GM21528 (cell line): ENCODE data around the gene CYFIP1.
A peak's percentile ranks its signal among the peaks of the same experiment; 100 is the strongest.
"Not testable (repeated sequence)": the region's sequence is repeated elsewhere in the genome, so short reads cannot be mapped to it uniquely, and the experiment has no call there.

Experiments used
- ATAC-seq: cut with Tn5 transposase; IDR thresholded peaks from one replicate; pipeline ENCODE4 v1.9.1; 2021; ENCODE audit warnings: mild to moderate bottlenecking, moderate library complexity; ENCODE audit not compliant: unreplicated experiment, low FRiP score

CYFIP1 gene

DNA sequence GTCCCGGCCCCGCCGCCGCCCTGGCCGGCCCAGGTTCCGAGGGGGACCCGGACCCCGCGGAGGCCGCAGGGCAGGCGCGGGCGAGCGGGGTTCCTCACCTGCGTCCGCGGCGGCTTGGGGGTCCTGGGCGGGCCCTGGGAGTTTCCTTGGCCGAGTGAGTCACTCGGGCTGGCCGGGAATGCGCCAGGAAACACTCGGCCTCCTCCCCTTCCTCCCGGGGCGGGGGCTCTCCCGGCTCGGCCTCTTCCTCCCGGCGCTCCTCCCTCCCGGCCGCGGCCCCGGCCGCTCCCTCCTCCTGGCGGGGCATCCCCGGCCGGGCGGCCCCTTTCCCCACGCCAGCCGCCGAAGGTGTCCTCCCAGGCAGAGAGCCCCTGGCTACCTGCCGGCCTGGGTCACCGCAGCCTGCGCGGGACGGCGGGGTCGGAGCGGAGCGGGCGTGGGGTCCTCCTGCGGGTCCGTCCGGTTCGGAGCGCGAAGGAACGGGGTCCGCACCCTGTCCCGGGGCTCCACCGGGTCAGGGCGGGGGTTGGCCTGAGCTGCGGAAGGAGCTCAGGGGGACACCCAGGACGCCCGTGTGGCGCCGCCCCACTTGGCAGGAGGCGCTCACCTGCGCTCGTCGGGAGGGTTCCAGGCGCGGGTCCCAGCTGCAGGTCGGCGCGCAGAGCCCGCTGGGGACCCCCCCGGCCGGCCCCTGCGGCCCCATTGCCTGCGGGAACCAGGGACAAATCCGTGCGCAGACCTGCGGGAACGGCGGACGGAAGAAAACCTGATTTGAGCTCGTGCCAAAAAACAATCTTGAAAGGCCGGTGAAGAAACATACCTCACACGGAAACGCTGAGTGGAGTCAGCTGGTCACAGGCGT is at the start of gene CYFIP1:
Gene CYFIP1 (minus strand): TSS at position 180 of the 862 bp plus-strand sequence. CDS start 33,083 bp downstream, outside the sequence.
- ATAC-seq, result peak; percentile 62

DNA sequence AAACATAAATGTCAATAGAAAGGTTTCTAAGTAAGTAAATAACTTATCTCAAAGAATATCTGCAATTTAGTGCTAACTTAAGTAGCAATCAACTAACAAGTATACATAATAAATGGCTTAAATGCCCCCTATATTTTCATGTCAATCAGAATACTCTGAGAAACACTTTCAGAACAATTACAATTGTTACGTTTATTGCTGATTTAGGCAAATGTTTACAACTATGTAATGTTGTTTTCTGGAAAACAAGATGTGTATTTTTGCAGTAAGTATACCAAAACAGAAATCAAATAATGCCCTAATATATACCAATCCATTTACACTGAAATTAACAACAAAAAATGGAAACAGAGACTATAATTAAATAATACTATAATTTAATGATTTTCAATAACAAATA is 46.0 kb upstream of the CYFIP1 start:
- ATAC-seq, result no peak

DNA sequence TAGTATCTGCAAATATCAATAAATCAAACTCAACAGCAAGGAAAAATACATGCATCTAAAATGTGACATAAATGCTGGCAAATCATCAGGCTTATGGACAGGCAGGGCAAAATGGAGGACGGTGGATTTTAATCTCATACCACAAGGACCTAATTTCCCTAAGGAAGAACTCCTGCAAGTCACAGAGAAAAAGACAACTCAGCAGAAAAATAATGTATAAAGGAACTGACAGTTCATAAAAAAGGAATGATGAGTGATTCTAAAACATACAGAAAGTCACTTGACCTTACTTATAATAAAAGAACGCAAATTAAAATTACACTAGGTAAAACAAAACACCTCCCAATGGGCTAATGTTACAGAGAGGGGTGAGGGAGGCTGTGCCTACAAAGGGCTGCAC is 42.0 kb upstream of the CYFIP1 start:
- no peak for ATAC-seq

DNA sequence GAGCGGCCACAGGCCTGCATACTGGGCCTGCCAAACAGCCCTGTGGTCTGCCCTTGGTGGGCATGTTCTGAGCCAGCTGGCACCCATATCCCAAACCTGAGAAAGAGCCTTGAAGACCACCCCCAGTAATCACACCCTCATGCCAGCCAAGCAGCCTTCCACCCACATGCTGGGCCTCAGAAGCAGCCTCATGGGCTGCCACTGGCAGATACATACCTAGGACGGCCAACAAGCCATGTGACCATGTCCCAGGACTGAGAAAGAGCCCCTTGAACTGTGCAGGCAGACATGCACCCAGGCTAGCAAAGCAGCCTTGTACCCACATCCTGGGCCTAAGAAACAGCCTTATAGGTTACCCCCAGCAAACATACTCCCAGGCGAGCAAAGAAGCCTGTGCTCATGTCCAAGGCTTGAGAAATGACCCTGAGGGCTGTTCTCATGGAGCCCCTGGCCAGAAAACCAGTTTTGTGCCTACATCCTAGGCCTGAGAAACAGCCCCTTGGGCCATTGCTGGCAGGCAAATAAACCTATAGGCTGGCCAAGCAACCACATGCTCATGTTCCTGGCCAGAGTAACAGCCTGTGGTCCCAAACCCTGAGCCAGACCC is 34.3 kb upstream of the CYFIP1 start:
- ATAC-seq, result no peak

DNA sequence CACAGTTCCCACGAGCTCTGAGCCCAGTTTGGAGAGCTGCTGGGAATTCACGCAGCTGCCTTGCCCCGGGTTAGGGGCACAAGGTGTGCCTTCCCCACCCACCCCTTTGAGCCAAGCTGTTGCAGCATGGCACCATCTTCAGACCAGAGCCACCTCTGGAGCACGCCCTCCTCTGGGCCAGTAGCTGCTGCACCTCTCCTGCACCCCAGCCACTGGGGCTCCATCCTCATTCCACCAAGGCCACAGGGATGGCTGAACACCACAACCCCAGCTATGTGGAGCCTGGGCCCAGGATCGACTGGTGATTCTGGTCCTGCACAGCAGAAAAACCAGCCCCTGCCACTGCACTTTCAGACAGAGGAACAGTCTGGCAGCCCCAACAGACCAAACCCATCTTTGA is 33.5 kb upstream of the CYFIP1 start:
- ATAC-seq, result no peak

DNA sequence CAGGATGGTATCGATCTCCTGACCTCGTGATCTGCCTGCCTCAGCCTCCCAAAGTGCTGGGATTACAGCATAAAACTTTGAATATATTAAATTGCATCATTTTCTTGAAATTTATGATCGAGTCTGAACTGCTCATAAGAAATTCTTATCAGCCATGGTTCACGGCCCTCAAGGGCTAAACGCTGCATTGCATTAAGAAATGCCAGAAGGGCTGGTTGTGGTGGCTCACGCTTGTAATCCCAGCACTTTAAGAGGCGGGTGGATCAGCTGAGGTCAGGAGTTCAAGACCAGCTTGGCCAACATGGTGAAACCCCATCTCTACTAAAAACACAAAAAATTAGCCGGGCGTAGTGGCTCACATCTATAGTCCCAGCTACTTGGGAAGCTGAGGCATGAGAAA is 32.4 kb upstream of the CYFIP1 start:
- not testable (repeated sequence) for ATAC-seq

DNA sequence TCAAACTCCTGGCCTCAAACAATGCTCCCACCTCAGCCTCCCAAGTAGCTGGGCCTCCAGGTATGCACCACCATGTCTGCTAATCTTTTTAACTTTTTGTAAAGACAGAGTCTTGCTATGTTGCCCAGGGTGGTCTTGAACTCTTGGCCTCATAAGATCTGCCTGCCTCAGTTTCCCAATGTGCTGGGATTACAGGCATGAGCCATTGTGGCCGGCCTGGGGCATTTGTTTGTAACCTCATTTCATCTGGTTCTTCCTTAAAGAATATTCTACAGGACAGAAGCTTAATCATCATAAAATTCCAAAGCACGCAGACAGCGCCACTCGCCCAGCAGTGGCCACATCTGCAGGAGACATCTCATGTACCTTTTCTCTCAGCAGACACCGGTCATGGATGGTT is 23.6 kb upstream of the CYFIP1 start:
- no peak for ATAC-seq

DNA sequence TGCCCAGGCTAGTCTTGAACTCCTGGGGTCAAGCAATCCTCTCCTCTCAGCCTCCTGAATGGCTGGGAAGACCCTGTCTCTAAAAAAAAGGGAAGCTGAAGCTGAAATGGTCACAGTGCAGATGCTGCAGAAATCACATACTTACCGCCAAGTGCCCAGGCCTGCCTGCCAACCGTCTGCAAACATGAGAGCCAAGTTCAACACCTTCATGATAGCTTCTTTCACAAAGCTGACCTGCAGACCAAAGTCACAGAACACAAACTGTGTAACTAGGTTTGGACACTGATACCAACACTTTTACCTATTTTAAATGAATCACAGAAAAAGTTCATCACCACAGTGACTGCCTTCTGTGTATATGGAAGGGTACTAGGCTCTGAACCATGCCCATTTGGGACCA is 22.8 kb upstream of the CYFIP1 start:
- no peak for ATAC-seq

DNA sequence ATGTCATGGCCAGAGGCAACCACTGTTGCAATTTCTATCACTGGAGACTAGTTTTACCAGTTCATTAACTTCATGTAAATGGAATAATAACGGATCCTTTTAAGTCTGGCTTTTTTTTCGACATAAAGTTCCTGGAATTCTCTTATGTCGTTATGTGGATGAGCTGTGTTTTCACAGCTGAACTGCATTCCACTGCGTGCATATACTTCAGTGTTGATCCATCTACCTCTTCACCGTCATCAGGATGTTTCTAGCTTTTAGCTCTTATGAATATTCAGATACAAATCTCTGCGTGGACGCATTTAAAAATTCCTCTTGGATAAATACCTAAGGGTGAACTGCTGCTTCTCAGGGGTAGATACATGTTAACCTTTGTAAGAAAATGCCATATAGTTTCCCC is 15.6 kb upstream of the CYFIP1 start:
- no peak for ATAC-seq

DNA sequence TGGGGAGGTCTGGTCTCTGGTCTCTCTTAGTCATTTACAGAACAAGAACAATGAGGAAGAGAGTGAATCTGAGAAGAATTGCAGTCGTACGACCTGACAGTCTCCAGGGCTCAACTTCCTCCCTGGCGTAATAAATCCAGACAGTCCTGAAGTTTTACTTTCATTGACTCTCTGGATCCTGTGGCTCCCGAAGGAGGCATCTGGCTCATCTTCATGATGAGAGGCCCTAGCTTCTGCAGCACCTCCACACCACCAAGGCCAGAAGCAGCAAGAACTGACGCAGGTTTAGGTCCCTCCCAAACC is 11.8 kb upstream of the CYFIP1 start:
- no peak for ATAC-seq

DNA sequence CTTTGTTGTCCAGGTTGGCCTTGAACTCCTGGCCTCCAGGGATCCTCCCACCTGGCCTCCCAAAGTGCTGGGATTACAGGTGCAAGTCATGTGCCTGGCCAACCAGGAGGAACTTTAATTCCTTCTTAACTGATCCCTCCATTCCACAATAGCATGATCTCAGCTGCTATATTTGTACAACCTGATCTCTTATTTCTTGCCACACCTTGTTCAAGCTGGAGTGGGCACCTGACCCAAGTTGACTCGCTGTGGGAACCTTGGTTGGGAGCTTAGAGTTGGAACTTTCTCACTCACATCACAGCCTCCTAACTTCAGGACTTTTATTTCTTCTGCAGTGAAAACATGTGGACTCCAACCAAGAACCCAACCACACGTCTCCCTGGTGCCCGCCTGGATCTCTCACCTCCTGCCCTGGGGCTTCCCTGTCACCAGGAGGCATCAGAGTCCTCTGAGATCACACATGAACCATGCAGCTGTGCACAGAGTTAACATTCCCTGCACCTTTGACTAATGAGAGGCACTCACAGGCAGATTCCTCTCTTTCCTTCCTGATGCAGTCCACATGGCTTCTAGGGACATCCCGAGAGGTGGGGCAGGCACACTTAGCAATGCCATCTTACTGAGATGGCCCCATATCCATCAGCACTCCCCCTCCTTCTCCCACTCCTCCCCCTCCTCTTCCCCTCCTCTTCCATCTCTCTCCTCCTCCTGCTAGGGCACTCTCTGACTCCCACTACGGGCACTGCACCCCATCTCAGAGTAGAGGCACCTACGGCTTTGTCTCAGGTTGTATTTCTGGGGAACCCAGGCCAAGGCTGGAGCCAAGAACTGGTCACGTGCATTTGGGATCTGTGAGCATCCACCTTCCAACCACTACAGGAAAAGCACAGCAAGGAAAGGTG is 9.7 kb upstream of the CYFIP1 start:
- no peak for ATAC-seq

DNA sequence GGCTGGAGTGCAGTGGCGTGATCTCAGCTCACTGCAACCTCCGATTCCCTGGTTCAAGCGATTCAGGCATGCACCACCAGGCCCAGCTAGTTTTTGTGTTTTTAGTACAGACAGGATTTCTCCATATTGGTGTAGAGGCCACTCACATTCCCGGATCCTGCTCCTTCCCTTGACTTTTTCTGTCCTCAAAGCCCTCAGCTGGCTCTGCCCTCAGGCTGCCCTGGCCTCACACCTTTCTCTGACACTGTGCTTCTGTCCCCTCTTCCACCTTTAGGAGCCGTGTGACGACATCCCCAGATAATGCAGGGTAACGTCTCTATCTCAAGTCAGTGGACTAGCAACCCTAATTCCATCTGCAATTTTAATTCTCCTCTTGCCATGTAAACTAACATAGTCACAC is 8.6 kb upstream of the CYFIP1 start:
- ATAC-seq, result no peak

DNA sequence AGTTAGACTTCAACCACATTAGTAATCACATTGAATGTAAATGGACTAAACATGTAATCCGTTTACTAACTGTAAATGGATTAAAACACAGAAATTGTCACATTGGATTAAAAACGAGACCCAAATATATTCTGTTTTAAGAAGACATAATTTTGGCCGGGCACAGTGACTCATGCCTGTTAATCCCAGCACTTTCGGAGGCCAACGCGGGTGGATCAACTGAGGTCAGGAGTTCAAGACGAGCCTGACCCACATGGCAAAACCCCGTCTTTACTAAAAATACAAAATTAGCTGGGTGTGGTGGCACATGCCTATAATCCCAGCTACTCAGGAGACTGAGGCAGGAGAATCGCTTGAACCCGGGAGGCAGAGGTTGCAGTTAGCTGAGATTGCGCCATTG is 1.8 kb upstream of the CYFIP1 start:
- ATAC-seq, result not testable (repeated sequence)

DNA sequence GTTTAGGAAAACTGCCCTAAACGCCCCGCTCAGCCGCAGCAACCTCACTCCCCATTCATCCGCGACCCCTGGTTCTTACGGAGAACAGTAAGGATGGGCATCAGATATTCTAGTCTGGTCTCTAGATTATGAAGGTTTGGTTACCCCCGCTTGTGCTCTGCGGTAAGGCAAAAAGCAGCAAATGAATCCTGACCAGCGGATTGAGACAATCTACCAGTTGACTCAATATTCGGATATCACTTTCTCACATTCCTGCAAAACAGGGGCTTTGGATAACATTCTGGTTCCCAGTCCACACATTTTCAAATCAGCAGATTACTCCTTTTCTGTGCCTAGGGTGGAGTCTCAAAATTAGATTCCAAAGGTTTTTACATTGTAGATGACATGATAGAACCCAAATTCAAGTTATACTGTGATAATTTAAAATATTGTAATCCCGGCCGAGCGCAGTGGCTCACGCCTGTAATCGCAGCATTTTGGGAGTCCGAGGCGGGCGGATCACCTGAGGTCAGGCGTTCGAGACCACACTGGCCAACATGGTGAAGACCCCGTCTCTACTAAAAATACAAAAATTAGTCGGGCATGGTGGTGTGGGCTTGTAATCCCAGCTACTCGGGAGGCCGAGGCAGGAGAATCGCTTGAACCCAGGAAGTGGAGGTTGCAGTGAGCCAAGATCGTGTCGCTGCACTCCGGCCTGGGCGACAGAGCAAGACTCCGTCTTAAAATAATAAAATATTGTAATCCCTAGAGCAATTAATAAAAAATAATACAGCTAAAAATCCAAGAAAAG is 1.1 kb upstream of the CYFIP1 start:
- ATAC-seq, result no peak

DNA sequence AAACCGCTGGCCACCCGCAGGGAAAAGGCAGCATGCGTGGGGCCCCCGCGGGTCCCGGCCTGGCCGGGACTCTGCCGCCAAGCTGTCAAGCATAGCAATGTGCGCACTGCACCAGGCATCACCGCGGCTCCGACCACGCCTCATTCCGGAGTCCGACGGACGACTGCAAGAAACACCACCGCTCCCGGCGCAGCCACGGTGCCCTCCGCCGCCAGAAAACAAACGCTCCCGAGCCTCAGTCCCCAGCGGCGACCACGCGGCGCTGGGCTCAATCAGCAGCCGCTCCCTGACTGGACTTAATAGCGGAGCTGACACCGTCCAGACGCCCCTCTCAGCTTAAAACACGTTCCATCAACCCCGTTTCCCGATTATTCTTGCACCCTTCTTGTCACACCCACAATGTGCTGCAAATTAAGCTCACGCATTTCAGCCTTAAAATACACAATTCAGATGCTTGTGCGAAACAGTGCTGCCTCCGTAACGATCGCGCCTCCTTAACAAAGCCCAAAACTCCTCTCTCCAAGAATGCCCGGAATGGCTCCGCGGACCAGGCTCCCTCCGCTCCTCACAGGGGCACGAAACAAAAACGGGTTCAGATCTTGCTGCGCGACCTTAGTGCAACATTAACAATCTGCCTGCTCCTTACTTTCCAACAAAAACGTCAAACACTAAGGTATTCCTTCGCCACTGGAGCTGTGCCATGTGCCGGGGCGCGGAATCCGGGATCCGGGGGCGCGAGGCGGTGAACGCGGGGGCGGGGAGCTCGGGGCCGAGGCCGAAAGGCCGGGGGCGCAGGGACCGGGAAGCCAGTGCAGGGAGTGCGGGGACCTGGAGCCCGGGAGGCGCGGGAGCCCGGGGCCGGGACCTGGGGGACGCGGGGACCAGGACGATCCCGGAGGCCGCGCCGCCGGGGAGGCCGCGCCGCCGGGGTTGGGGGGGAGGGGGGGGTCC is 655 bp downstream of the CYFIP1 start:
- no peak for ATAC-seq

DNA sequence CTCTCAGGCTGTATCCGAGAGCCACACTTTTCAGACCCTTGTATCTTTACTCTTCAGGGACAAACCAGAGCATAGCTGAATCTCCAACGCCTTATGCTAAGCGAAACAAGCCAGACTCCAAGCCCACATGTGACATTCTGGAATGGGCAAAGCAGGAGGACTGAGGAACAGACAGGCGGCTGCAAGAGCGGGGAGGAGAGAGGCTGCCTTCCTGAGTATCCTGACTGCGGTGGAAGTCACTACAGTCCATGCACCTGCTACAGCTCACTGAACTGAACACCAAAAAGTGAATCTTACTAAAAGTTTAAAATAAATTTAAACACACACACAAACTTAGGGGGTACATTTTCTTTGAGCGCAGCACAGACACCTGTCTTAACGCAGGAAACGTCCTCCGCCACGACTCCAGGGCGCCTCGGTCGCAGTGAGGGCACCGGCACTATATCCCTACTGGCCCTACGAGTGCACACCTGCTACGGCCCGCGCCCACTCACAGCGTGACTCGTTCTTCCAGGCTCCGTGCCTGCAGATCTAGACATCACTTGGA is 1.4 kb downstream of the CYFIP1 start:
- ATAC-seq, result no peak

DNA sequence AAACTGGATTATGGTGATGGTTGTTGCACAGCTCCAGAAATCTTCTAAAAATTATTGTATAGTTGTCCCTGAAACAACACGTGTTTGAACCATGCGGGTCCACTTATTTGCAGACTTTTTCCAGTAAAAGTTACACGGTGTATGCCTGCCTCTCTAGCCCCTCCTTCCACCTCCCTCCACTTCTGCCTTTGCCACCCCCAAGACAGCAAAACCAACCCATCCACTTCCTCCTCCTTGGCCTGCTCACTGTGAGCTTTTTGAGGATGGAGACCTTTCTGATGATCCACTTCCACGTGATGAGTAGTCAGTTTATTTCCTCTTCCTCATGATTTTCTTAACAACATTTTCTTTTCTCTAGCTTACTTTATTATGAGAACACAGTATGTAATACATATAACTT is 5.4 kb downstream of the CYFIP1 start:
- no peak for ATAC-seq

DNA sequence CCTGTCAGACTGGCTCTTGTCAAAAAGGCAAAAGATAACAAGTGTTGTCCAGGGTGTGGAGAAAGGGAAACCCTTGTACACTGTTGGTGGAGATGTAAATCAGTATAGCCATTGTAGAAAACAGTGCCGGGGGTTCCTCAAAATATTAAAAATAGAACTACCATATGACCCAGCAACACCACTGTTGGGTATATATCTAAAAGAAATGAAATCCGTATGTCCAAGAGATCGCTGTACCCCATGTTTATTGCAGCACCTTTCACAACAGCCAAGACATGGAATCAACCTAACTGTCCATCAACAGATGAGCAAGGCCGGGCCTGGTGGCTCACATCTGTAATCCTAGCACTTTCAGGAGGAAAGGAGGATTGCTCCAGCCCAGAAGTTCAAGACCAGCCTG is 6.2 kb downstream of the CYFIP1 start:
- ATAC-seq, result no peak

DNA sequence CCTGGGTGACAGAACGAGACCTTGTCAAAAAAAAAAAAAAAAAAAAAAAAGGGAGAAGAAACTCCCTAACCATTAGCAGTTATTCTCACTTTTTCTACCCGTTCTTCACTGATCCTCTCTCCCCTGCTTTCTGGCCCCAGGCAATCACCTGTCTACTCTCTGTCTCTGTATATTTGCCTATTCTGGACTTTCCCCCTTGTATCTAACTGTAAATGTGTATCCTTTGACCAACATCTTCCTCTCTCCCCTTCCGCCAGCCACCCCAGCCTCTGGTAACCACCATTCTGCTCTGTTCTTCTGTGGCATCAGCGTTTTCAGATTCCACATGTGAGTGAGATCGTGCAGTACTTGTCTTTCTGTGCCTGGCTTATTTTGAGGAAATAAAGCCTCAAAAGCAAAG is 6.9 kb downstream of the CYFIP1 start:
- ATAC-seq, result no peak
